AG08395 (cell line): ENCODE data around the gene ATXN1.
"Not testable (repeated sequence)": the region's sequence is repeated elsewhere in the genome, so short reads cannot be mapped to it uniquely, and the experiment has no call there.

ENCODE experiments used
- DNase-seq: peaks from one replicate; pipeline ENCODE4 v3.0.0; 2012; ENCODE audit warnings: mixed read lengths, low spot score

The ATXN1 gene

GRCh38 chr6:16720861-16721260 lies 40.4 kb downstream of the ATXN1 start:
- DNase-seq, result no peak

- no peak for DNase-seq
Observed at GRCh38 chr6:16719488-16719887, 41.8 kb downstream of the ATXN1 start.

DNA sequence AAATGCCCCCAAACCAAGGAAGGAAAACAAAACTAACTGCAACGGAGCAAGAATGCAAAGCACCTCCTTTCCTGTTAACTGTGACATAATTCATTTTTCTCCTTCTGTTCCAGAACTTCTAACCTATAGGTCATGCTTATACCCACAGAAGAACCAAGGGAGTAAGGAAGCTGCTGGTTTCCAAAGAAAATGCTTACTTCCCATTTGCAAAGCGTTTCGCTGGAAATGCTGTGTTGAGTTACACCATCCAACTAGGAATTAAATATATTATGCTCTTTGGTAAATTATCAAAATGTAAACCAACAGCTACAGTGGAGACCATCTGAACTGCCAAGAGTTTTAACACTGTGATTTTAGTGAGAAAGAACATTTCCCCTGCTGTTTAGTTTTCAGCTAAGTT lies 42.9 kb downstream of the ATXN1 start:
- no peak for DNase-seq

DNA sequence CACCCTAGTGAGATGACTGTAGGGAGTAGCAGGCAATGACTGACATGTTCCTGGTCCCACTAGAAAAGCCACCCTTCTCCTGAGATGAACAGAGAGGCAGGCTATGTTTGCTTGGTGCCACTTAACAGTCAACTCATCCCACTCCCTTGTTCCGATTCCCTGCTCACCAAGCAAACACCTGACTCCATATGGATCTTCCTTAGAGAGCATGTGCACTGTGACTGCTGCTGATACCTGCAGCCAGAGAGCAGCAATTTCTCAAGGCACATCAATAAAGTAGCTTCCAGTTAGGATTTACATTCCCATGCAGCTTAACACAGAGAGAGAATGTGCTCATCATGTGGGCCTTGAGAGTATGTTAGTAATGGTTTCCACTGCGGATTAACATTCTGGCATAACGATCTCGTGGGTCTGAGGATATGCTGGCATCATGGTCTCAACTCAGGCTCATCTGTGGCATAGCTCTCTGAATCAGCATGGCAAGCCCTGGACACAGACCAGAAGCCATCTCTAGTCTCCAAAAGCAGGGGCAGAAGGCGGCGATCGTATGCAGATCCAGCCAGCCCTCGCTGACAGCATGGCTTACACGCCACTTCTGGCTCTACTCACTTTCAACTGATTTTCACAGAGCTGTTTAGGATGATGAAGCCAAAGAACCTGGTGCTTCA lies 43.9 kb downstream of the ATXN1 start:
- no peak for DNase-seq

DNA sequence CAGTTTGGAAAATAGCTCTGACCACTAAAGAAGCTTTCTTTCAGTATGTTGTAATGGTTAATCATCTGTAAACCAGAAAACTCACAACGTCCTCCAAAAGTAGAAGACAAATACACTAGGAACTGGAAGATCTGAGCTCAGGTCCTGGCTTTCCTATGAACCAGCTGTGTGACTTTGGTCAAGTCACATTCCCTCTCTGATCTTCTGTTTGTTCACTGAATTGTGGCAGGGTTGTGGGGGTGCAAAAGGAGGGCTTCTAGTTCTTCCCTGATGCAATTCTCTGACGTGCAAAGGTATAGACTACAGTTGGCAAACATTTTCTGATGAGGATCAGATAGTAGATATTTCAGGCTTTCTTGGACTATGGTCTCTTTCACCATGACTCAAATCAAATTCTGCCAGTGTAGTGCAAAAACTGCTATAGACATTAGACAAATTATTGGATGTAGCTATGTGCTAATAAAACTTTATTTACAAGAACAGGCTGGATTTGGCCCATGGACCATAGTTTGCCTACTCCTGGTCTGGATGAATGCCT lies 44.9 kb downstream of the ATXN1 start:
- no peak for DNase-seq

- DNase-seq, result no peak
Observed at GRCh38 chr6:16713597-16713996, 47.7 kb downstream of the ATXN1 start.

DNA sequence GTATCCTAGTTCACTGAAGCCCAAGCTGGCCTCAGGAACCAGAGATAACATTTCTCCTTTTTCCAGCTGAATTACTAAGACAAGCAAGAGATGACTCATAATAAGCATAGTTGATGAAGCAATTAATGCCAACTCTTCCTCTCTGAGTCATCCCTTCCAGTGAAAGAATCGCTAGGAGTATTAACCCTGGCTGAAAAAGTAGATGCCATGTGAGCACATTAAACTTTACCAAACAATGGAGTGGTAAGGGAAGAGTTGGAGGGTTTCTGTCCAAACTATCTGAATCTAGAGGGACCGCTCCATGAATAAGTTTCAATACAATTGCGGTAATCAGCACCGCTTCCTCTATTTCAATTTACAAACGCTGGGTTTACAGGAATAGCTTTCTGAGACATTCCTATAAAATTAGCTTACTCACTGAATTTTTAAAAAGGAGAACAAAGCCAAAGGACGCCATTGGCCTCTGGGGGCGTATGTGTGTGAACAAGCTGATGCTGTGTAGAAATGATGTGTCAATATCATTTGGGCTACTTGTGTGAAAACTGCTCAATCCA lies 48.3 kb downstream of the ATXN1 start:
- DNase-seq, result peak; percentile 82

DNA sequence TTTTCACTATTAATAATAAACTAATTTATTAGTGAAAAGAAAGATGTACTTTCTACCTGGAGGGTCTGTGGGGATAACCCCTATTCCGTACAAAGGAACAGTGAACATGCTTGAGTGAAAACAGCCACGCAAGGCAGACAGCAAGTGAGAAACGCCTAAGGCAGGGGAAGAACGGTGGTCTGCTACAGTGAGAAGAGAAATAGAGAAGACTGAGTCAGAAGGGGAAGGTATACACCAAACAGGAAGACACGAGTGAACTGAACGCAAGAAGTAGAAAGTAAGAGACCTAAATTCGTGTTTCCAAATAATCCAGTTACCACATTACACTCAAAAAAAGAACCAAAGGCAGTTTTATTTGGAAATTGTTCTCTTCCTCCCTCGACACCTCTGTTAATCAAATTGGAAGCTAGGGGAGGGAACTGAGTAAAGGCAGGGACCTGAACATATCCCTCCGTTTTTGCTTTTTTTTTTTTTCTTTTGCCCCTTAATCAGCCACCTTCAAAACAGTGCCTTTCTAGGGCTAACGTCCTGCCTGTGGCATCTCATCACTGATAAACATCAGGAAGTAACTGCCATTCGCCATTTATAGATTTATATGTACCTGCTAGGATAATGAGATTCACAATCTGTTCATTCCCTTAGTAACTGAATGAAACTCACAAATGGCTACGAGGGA lies 48.9 kb downstream of the ATXN1 start:
- no peak for DNase-seq

- no peak for DNase-seq
Observed at GRCh38 chr6:16711546-16712254, 49.6 kb downstream of the ATXN1 start.

- no peak for DNase-seq
Observed at GRCh38 chr6:16706911-16707783, 54.1 kb downstream of the ATXN1 start.

- DNase-seq, result not testable (repeated sequence)
Observed at GRCh38 chr6:16706491-16706890, 54.8 kb downstream of the ATXN1 start.

DNA sequence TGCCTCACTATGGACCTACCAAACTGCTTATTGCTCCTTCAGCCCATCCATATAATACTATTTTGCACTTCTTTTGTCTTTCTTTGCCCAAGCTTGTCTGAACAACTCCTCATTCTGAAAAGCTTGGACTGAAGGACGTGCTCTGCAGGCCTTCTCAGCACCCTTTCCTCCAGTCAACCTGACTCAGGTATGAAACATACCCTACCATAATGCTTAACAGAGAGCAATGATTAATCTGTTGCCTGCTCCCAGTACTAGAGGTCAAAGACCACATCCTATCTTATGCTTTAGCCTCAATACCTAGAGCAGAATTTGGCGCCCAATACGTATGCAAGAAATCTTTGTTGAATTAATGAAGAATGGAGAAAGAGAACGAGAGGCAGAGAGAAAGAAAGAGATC lies 55.2 kb downstream of the ATXN1 start:
- DNase-seq, result no peak

DNA sequence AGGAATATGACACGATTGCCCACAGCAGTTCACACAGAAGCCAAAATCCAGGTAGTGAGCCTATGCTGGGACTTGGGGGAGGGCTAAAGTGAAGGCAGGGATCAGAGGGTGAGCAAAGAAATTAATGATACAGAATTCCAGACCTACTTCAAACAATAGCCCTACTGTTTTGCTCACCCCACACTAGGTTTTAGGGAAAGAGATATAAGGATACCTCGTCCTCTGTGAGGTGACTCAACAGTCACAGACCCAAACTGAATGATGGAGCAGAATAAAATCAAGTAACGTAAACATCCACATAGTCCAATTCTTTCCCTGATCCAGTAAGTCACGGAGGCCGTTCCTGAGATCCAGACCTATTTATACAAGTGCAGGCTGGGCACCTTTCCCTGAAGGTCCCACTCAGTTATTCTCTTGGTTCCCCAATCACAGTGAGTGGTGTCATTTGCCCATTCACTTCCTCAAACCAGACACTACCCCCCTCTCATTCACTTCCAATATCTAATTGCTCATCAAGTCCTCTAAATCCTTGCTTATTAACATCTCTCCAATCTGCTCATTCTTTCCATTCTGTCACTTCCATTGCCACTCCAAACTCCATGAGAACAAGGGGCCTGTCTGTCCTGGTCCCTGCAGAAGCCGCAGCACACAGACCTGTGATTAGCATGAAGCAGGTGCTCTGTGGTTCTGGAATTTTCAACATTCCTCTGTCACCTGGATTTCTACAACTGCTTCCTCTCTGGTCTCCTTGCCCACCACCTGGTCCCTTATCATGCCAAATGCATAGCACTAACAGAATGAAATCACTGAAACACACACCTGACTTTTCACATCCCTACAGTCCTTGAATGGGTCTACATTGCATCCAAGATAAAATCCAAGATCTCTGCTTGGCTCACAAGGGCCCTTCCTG lies 55.9 kb downstream of the ATXN1 start:
- no peak for DNase-seq

- no peak for DNase-seq
Observed at GRCh38 chr6:16704401-16705045, 56.7 kb downstream of the ATXN1 start.

- DNase-seq, result not testable (repeated sequence)
Observed at GRCh38 chr6:16702627-16703378, 58.5 kb downstream of the ATXN1 start.

DNA sequence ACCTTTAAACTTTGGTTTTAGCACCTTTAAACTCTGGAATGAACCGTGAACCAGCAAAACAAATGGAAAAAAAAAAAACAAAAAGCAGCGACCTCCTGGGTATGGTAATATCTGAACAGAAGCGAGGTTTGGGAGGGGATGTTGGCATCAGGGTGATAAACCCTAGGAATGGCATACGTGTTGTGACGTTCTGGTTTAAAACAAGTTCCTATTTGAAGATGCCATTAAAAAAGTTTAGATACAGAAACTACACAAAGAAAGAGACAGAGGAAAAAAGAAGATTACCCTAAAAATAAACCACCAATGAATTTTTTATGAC lies 60.4 kb downstream of the ATXN1 start:
- DNase-seq, result no peak

GRCh38 chr6:16700202-16700915 lies 60.9 kb downstream of the ATXN1 start:
- no peak for DNase-seq

GRCh38 chr6:16698997-16699868 lies 62.0 kb downstream of the ATXN1 start:
- no peak for DNase-seq
